Right renal cortex interstitium (tissue), 3 donors: Measurements from ENCODE around the gene SPDYE1. TPM values are rescaled to one million over a fixed set of nuclear protein-coding genes. Genes with fewer than 3 reads are reported as not detected.

ENCODE experiments used
- DNase-seq, 3 donors: peaks; one replicate each; pipeline ENCODE4 v3.0.0-alpha.2; 2013; ENCODE audit warnings: low read depth in 3 of 3, low spot score in 2 of 3
- polyA plus RNA-seq, 3 donors: library from polyadenylated mRNA; unstranded; fragments of 120-200 nt; gene quantifications; one replicate each; pipeline ENCODE4 v1.2.1, GENCODE V29; 2013; ENCODE audit not compliant: insufficient read length in 3 of 3

Gene SPDYE1
- polyA plus RNA-seq, 3 donors: 0.27 to 0.62 (median 0.39) TPM

- no peak for DNase-seq
These were observed 61.8 kb downstream of the SPDYE1 start for GRCh38 chr7:44059219-44060090.

Other genes starting within 250 kb of the SPDYE1 start
- gene BLVRA, start 239.2 kb upstream of the SPDYE1 start, polyA plus RNA-seq: 10 to 100 TPM; 54.0 to 66.9 (median 65.3) TPM
- 10 to 100 TPM; 63.4 to 92.1 (median 69.7) TPM for gene MRPS24, start 128.4 kb upstream of the SPDYE1 start, polyA plus RNA-seq
- gene URGCP, start 91.3 kb upstream of the SPDYE1 start, polyA plus RNA-seq: 10 to 100 TPM; 30.0 to 33.9 (median 32.4) TPM
- 10 to 100 TPM; 22.7 to 25.0 (median 24.7) TPM for gene UBE2D4, start 71.5 kb upstream of the SPDYE1 start, polyA plus RNA-seq
- 10 to 100 TPM; 56.7 to 69.2 (median 65.4) TPM for gene DBNL, start 46.8 kb downstream of the SPDYE1 start, polyA plus RNA-seq
- gene PGAM2, start 67.7 kb downstream of the SPDYE1 start, polyA plus RNA-seq: 1 to 10 TPM; 1.2 to 2.9 (median 1.5) TPM
- gene POLM, start 84.6 kb downstream of the SPDYE1 start, polyA plus RNA-seq: 10 to 100 TPM; 17.2 to 18.1 (median 17.9) TPM
- 10 to 100 TPM; 57.3 to 60.0 (median 59.1) TPM for gene AEBP1, start 106.4 kb downstream of the SPDYE1 start, polyA plus RNA-seq
- gene POLD2, start 125.7 kb downstream of the SPDYE1 start, polyA plus RNA-seq: 100 to 1,000 TPM in 2 of 3 donors, 10 to 100 TPM in 1; 99.5 to 127 (median 117) TPM
- 10 to 100 TPM in 1 of 3 donors, 1 to 10 TPM in 1, under 1 TPM in 1; 0.35 to 12.5 (median 4.5) TPM for gene MYL7, start 143.4 kb downstream of the SPDYE1 start, polyA plus RNA-seq
- 1 to 10 TPM; 2.5 to 3.6 (median 3.4) TPM for gene GCK, start 191.5 kb downstream of the SPDYE1 start, polyA plus RNA-seq
- 10 to 100 TPM; 76.8 to 77.6 (median 77.0) TPM for gene YKT6, start 203.1 kb downstream of the SPDYE1 start, polyA plus RNA-seq